Right kidney (tissue), 1 donor: ENCODE results near the gene GDF15.
"Not testable (repeated sequence)": the region's sequence is repeated elsewhere in the genome, so short reads cannot be mapped to it uniquely, and the experiment has no call there.

Source experiments
- DNase-seq: peaks from one replicate; pipeline ENCODE4 v3.0.0-alpha.2; 2016

The GDF15 gene

GRCh38 chr19:18363787-18364186 is 22.2 kb upstream of the GDF15 start:
- no peak for DNase-seq

GRCh38 chr19:18364277-18364825 is 21.6 kb upstream of the GDF15 start:
- peak; percentile 63 for DNase-seq

GRCh38 chr19:18364826-18365528 is 21.0 kb upstream of the GDF15 start:
- no peak for DNase-seq

GRCh38 chr19:18366021-18366435 is 19.9 kb upstream of the GDF15 start:
- no peak for DNase-seq

- DNase-seq: no peak
These were observed 17.3 kb upstream of the GDF15 start for GRCh38 chr19:18368504-18369222.

- DNase-seq: no peak
These were observed 12.5 kb upstream of the GDF15 start for GRCh38 chr19:18373407-18373891.

- DNase-seq: peak; percentile 56
These were observed 11.9 kb upstream of the GDF15 start for GRCh38 chr19:18373892-18374629.

- DNase-seq: no peak
These were observed 8.9 kb upstream of the GDF15 start for GRCh38 chr19:18377026-18377425.

- DNase-seq: no peak
These were observed 5.9 kb upstream of the GDF15 start for GRCh38 chr19:18379803-18380747.

- no peak for DNase-seq
These were observed 5.1 kb upstream of the GDF15 start for GRCh38 chr19:18380843-18381242.

GRCh38 chr19:18383622-18384021 is 2.3 kb upstream of the GDF15 start:
- DNase-seq: not testable (repeated sequence)

- DNase-seq: no peak
These were observed 1.2 kb upstream of the GDF15 start for GRCh38 chr19:18384775-18385174.

GRCh38 chr19:18385359-18385674 is 641 bp upstream of the GDF15 start:
- no peak for DNase-seq

GRCh38 chr19:18386543-18387271 is 749 bp downstream of the GDF15 start:
- DNase-seq: no peak

GRCh38 chr19:18388100-18388959 is 2.4 kb downstream of the GDF15 start:
- DNase-seq: peak; percentile 89

- no peak for DNase-seq
These were observed 3.2 kb downstream of the GDF15 start for GRCh38 chr19:18388960-18389725.

GRCh38 chr19:18389726-18390064 is 3.7 kb downstream of the GDF15 start:
- no peak for DNase-seq

GRCh38 chr19:18390065-18390907 is 4.3 kb downstream of the GDF15 start:
- DNase-seq: no peak
